ENCODE data around the gene ARSJ.

ARSJ gene

DNA sequence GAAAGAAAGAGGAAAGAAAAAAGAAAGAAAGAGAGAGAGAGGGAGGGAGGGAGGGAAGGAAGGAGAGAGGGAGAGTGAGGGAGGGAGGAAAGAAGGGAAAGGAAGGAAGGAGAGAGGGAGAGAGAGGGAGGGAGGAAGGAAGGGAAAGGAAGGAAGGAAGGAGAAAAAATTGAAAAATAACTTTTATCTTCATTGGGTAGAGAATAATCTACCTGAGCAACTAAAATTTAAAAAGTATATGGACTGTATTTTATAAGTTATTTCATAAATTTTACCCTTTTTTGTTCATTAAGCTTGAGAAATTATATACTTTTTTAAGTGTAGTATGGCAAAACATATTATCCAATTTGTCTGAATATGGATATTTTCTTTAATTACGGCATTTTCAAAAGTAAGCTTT, 32.0 kb downstream of the ARSJ start:
- H3K4me3 ChIP-seq (ENCODE audit: low read depth, low read length, poor library complexity, severe bottlenecking): no peak overlapping the region
- H3K79me2 ChIP-seq (ENCODE audit: insufficient read depth, low read length): no peaks in the 10 kb centered on the region
- no peaks in the 10 kb centered on the region for H3K4me1 ChIP-seq (ENCODE audit: insufficient read depth, low read length, severe bottlenecking)
- no peaks in the 10 kb centered on the region for H3K9me3 ChIP-seq (ENCODE audit: low read length)
- H3K9ac ChIP-seq (ENCODE audit: low read length): no peak overlapping the region
- no peaks in the 10 kb centered on the region for H3F3A ChIP-seq (ENCODE audit: insufficient read depth, low read length)
- H4K20me1 ChIP-seq (ENCODE audit: insufficient read depth, low read length): no peaks in the 10 kb centered on the region
- TF ChIP-seq EZH2 (IDR thresholded peaks at IDR 0.05; ENCODE audit: borderline replicate concordance, low read length) (no peak), CTCF (IDR thresholded peaks at IDR 0.05; ENCODE audit: low read length) (no peak)
- no peak overlapping the region for H2AFZ ChIP-seq (ENCODE audit: low read length)
- no peak overlapping the region for H3K4me2 ChIP-seq (ENCODE audit: low read length)
- no peaks in the 10 kb centered on the region for H3K9me2 ChIP-seq (ENCODE audit: low read depth, low read length)
- no peak overlapping the region for H3K27ac ChIP-seq (ENCODE audit: low read depth, low read length, poor library complexity, severe bottlenecking)
- H3K27me3 ChIP-seq (ENCODE audit: insufficient read depth, low read length): no peaks in the 10 kb centered on the region
- no peaks in the 10 kb centered on the region for H3K36me3 ChIP-seq (ENCODE audit: insufficient read depth, low read length)

GRCh38 chr4:113945906-113946305, 33.5 kb downstream of the ARSJ start:
- Histone ChIP-seq H3K27ac (ENCODE audit: low read depth, low read length, poor library complexity, severe bottlenecking) (no peak overlapping the region), H3K36me3 (ENCODE audit: insufficient read depth, low read length) (no peaks in the 10 kb centered on the region), H3K4me1 (ENCODE audit: insufficient read depth, low read length, severe bottlenecking) (no peaks in the 10 kb centered on the region), H3K9me3 (ENCODE audit: low read length) (no peaks in the 10 kb centered on the region), H3K4me2 (ENCODE audit: low read length) (no peak overlapping the region), H3K9me2 (ENCODE audit: low read depth, low read length) (no peaks in the 10 kb centered on the region), H3K4me3 (ENCODE audit: low read depth, low read length, poor library complexity, severe bottlenecking) (no peak overlapping the region), H3F3A (ENCODE audit: insufficient read depth, low read length) (no peaks in the 10 kb centered on the region), H3K9ac (ENCODE audit: low read length) (no peak overlapping the region), H3K27me3 (ENCODE audit: insufficient read depth, low read length) (no peaks in the 10 kb centered on the region), H4K20me1 (ENCODE audit: insufficient read depth, low read length) (no peaks in the 10 kb centered on the region), H3K79me2 (ENCODE audit: insufficient read depth, low read length) (no peaks in the 10 kb centered on the region), H2AFZ (ENCODE audit: low read length) (no peak overlapping the region)
- no peak for TF ChIP-seq CTCF (IDR thresholded peaks at IDR 0.05; ENCODE audit: low read length)
- no peak for TF ChIP-seq EZH2 (IDR thresholded peaks at IDR 0.05; ENCODE audit: borderline replicate concordance, low read length)

DNA sequence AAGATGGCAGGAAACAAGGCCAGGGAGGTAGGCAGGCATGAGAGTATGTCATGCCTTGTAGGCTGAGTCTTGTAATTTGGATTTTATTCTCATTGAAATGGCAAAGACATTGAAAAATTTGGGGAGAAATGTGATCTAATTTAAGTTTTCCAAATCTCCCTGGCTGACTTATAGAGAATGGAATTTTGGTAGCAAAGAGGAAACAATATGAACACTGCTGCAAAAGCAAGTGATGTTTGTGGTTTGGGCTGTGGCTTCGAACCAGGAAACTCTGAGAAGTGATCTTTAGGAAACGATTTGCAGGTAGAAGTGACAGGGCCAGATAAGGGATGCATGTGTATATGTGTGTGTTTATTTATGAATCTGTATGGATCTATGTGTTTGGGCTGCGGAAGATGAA, 35.6 kb downstream of the ARSJ start:
- H4K20me1 ChIP-seq (ENCODE audit: insufficient read depth, low read length): no peaks in the 10 kb centered on the region
- no peaks in the 10 kb centered on the region for H3F3A ChIP-seq (ENCODE audit: insufficient read depth, low read length)
- H3K9me3 ChIP-seq (ENCODE audit: low read length): no peaks in the 10 kb centered on the region
- no peaks in the 10 kb centered on the region for H3K4me1 ChIP-seq (ENCODE audit: insufficient read depth, low read length, severe bottlenecking)
- H3K79me2 ChIP-seq (ENCODE audit: insufficient read depth, low read length): no peaks in the 10 kb centered on the region
- no peak overlapping the region for H3K4me3 ChIP-seq (ENCODE audit: low read depth, low read length, poor library complexity, severe bottlenecking)
- no peaks in the 10 kb centered on the region for H3K36me3 ChIP-seq (ENCODE audit: insufficient read depth, low read length)
- no peak overlapping the region for H3K4me2 ChIP-seq (ENCODE audit: low read length)
- no peaks in the 10 kb centered on the region for H3K27me3 ChIP-seq (ENCODE audit: insufficient read depth, low read length)
- H3K9ac ChIP-seq (ENCODE audit: low read length): no peak overlapping the region
- no peak overlapping the region for H2AFZ ChIP-seq (ENCODE audit: low read length)
- H3K9me2 ChIP-seq (ENCODE audit: low read depth, low read length): no peaks in the 10 kb centered on the region
- H3K27ac ChIP-seq (ENCODE audit: low read depth, low read length, poor library complexity, severe bottlenecking): no peak overlapping the region
- TF ChIP-seq CTCF (IDR thresholded peaks at IDR 0.05; ENCODE audit: low read length): no peak
